Transverse colon (tissue), 4 donors: ENCODE results near the gene TMEM128.

ENCODE experiments used
- CTCF ChIP-seq, 5 experiments: fragments of 200-600 bp in 3 of 5; fragments of 450-650 bp in 2 of 5; sonication (generic) in 3 of 5; IDR thresholded peaks; 1 replicate in 2 of 5; 2 replicates in 3 of 5; pipeline ENCODE4 v1.5.1; 2016 to 2017; ENCODE audit warnings: antibody characterized with exemption in 5 of 5, inconsistent platforms in 3 of 5, mild to moderate bottlenecking in 2 of 5, moderate library complexity in 1 of 5
- POLR2A ChIP-seq: fragments of 450-650 bp; IDR thresholded peaks from one replicate; pipeline ENCODE4 v1.6.1; 2016; ENCODE audit warnings: antibody characterized with exemption, mild to moderate bottlenecking, moderate library complexity
- POLR2AphosphoS5 ChIP-seq, 3 donors: sonication (generic); formaldehyde crosslinking; IDR thresholded peaks; one replicate each; pipeline ENCODE4 v1.6.1; 2016; ENCODE audit warnings: antibody characterized with exemption in 3 of 3

GRCh38 chr4:4204401-4204745 is 43.6 kb downstream of the TMEM128 start:
- TF ChIP-seq CTCF (IDR thresholded peaks at IDR 0.05) (no peak), POLR2A (no peak), POLR2AphosphoS5 (IDR thresholded peaks at IDR 0.05) (no peak)
